Stromal cell of bone marrow (primary cell): ENCODE data around the gene POLH.

Experiments
- DNase-seq: peaks from one replicate; pipeline ENCODE4 v3.0.0-alpha.2; 2012; ENCODE audit warnings: low read depth

Gene POLH

DNA sequence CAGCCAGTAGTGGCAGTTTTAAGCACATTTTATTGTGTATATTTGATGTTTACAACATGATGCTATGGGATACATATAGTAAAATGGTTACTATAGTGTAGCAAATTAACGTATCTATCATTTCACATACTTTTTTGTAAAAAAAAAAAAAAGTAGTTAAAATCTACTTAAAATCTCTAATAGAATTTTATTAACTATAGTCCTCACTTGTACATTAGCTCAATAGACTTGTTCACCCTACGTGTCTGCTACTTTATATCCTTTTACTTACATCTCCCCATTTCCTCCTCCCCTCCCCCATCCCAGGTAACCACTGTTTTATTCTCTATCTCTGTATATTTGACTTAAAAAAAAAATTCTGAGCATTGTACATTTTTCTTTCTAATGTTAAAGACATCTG is 30.0 kb downstream of the POLH start:
- no peak for DNase-seq

DNA sequence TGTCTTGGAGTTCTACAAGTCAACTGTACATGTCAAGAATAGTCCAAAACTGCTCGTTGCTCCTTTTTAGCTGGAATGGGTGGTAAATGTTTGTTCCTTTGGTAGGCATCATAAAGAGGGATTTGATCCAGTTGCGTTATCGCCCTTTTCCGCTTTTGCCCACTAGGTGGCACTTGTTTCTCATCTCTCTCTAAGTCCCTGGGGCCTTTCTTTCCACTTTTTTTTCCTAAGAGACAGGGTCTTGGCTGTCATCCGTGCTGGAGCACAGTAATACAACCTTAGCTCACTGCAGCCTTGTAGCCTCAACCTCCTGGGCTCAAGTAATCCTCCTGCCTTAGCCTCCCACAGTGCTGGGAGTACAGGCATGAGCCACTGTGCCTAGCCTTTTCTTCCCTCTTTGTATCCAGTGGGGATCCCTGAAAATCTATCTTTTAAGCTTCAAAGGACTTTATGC is 32.4 kb downstream of the POLH start:
- peak; percentile 52 for DNase-seq

DNA sequence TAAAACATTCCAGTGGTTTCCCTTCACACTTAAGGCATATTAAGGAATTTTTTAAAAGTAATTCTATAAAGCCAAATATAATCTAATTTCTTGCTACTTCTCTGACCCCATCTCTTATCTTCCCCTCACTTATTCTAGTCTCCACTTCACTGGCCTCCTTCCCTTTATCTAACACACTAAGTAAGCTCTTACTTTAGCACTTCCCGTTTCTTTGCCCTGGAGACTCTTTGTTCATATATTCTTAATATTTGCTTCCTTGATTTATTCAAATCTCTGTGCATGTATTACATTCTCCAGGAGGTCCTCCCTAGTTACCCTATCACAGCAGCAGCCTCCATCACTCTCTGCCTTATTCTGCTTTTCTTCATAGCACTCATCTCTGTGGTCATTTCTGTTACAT is 32.8 kb downstream of the POLH start:
- DNase-seq: no peak

DNA sequence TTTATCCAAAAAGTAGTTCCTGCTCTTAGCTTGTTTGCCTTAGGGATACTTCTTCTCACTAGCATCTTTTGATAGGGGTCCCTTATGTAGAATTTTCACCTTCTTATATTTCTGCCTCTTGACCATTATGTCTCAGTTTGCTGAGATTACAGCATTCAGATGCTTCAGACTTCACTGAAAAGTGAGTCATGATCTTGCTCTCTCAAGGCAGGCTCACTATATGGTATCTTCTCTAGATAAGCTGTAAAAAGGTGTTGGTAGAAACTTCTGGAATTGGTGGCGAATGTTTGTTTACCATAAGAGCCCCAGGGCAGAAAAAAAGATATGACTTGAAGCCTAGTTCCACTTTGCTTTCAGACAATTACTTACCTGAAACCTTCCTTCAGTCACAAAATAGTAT is 33.4 kb downstream of the POLH start:
- no peak for DNase-seq

DNA sequence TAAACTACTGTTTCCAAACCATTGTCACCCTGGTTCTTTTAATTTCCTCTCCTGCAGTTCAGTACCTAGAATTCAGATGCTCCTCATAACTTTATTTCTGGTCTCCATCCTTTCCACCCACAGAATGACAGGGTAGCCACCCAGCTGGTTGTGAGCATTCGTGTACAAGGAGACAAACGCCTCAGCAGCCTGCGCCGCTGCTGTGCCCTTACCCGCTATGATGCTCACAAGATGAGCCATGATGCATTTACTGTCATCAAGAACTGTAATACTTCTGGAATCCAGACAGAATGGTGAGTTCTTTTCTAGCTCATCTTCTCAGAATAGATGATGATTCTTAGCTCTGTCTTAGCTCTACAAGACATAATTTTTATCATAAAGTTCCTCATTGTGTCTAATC is 34.4 kb downstream of the POLH start:
- no peak for DNase-seq

DNA sequence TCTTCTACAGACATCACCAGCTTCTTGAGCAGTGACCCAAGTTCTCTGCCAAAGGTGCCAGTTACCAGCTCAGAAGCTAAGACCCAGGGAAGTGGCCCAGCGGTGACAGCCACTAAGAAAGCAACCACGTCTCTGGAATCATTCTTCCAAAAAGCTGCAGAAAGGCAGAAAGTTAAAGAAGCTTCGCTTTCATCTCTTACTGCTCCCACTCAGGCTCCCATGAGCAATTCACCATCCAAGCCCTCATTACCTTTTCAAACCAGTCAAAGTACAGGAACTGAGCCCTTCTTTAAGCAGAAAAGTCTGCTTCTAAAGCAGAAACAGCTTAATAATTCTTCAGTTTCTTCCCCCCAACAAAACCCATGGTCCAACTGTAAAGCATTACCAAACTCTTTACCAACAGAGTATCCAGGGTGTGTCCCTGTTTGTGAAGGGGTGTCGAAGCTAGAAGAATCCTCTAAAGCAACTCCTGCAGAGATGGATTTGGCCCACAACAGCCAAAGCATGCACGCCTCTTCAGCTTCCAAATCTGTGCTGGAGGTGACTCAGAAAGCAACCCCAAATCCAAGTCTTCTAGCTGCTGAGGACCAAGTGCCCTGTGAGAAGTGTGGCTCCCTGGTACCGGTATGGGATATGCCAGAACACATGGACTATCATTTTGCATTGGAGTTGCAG is 37.9 kb downstream of the POLH start:
- DNase-seq: no peak

DNA sequence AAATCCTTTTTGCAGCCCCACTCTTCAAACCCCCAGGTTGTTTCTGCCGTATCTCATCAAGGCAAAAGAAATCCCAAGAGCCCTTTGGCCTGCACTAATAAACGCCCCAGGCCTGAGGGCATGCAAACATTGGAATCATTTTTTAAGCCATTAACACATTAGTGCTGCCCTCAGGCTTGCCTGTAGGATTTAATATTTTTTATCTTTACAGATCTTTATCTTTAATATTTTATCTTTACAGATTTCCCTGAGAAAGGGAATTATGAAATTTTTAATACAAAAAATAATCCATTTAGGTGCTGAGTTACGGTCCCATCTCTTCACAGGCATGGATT is 38.4 kb downstream of the POLH start:
- no peak for DNase-seq

DNA sequence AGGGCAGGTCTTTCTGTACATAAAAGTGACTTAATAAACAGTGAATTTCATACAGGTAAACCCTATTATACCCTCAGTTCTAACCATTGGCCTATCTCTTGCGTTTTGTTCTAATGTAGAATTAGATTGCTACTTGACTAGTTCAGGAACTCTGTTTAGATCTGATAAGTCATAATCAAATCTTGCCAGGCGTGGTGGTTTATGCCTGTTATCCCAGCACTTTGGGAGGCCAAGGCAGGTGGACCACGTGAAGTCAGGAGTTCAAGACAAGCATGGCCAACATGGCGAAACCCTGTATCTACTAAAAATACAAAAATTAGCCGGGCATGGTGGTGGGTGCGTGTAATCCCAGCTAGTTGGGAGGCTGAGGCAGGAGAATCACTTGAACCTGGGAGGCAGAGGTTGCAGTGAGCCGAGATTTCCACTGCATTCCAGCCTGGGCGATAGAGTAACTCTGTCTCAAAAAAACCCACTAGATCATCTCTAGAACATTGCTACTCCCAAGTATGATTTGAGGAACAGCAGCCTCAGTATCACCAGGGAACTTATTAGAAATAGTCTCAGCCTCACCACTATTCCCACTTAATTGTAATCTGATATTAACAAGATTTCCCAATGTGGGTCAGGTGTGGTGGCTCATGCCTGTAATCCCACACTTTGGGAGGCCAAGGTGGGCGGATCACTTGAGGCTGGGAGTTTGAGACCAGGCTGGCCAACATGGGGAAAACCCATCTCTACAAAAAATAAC is 40.9 kb downstream of the POLH start:
- no peak for DNase-seq

DNA sequence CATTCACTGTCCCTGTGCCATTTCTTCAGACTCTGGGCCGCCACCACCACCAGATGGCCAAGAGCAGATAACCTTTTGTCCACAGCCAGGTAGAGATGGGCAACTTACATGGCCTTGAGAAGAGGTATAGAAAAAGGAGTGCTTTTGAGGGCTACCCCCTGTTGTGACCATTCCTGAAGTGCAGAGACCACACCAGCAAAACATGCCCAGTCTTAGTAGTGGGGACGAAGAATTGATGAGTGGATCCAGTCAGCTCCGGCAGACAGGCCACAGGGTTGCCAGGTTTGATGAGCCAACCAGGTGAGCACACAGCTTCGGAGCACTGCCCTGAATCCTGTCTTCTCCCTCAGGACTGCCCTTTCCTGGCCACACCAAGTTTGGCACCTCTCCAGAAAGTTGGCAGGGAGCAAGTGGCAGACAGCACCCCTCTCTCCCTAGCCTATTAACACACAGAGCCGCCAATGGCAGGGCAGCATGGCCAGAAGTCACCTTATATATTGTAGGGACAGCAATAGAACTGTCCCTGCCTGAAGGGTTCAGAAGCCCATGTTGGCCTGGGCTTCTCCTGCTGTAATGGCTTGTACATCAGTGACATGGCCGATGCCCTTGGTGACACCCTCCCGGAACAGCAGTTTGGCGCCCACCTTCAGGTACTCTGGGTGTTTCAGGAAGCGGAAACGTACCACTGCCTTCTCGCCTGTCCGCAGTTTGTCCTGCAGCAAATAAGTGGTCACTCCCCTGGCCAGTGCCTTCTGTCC is 45.3 kb downstream of the POLH start:
- no peak for DNase-seq

DNA sequence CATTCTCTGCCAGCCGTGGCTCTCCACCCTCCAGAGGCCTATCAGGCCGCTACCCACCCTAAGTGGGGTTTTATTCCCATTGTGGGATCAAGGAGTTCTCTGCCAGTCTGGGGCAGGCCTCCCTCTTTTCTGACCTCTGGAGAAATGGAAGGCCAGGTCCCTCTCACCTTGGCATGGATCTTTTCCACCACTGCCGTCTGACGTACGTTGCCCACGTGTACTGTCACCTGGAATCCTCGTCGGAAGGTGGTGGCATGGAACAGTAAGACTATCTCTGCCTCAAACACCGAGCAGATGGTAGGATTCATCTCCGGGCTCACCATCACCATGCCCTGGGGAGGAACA is 45.8 kb downstream of the POLH start:
- no peak for DNase-seq

DNA sequence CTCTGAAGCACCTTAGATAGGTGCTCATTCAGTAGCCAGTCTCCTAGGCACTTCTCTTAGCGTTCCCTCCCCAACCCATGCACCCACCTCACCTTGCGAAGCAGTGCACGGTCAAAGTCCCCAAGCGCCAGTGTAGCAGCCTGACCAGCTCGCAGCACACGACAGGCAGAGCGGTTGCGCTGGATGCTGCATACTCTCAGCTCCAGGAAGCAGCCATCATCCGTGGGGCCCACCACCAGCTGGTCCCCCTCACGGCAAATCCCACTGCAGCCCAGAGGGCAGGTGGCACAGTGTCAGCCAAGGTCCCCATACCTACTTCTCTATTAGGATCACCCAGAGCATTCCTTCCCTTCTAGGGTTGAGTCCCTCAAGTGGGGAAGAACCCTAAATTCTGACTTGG is 46.6 kb downstream of the POLH start:
- no peak for DNase-seq

DNA sequence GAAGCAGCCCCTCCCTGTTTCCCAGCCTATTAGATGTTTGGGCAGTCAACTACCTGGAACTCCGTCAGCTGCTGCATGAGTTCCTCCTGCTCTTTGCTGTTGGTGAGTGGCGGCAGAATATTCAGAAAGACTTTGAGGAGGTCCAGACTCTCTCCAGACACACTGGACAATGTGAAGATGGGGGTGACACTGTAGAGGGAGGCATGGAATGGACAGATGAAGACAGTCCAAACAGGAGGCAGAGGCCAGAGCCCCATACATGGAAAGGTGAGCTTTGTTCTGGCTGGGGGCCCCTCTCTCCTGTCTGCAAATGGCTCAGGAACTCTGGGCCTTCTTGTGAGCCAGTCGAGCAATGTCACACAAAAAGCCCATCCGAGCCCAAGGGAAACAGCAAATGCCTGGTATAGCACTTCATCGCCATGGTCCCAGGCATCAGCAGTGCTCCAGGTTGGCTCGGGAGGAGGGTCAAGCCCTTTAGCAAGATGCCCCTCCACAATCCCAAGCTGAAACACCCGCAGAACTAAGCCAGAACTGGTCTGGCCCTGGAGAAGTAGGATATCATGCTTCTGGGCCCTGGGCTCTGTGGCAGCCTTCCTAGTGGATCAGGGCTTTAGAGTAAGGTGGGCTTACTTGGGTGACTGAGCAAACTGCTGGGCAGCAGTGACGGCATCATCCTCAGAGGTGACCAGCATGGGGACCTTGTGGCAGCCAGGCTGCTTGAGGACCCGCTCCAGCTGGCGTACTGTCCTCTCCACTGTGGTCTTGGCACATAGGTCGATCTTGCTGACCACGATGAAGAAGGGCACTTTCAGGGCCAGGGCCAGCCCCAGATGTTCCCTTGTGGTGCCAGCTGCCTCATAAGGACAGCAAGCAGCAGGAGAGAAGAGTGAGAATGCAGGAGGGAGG is 48.1 kb downstream of the POLH start:
- DNase-seq: no peak

DNA sequence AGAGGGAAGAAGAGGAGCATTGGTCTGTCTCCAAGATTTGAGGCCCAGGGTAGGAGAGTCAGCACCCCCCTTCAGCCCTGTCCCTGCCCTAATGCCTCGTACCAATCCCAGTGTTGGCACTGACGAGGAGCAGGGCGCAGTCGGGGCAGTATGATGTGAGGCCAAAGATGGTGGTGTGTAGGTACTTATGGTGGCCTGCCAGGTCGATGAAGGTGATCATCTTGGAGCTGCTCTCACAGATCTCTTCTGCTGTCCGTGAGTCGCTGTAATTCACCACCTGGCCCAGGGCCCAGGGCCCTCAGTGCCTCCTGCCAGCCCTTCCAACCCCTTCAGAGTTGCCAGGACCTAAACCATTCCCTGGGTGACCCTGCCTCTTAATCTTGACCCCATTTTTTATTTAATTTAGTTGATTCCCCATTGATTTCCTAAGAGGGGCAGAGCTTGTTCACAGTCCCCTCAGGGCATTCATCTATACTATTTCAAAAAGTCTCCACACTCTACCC is 48.9 kb downstream of the POLH start:
- no peak for DNase-seq

DNA sequence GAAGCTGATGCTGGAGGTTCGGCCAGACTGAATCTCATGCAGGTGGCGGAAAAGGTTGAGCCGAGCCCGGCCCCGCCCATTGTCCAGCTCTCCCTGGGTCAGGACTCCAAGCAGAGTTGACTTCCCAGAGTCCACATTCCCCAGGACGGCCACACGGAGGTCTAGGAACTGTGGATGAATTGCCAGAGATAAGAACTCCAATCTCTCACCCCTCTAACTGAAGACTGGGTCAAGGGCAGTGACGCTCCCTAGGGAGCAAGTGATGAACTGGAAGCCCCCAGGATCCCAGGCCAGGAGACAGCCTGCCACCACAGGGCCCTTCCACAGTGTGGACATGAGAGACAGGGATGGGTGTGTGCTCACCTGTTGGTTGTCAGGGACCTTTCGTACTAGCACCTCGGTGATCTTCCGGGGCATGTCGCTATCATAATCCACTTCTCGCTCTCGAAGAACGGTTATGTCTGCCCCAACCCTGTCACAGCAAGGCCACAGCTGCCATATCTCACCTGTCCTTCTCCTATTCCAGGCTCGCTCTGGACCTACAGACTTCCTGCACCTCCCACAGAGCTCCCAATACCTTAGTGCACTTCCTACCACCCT is 49.5 kb downstream of the POLH start:
- DNase-seq: no peak

DNA sequence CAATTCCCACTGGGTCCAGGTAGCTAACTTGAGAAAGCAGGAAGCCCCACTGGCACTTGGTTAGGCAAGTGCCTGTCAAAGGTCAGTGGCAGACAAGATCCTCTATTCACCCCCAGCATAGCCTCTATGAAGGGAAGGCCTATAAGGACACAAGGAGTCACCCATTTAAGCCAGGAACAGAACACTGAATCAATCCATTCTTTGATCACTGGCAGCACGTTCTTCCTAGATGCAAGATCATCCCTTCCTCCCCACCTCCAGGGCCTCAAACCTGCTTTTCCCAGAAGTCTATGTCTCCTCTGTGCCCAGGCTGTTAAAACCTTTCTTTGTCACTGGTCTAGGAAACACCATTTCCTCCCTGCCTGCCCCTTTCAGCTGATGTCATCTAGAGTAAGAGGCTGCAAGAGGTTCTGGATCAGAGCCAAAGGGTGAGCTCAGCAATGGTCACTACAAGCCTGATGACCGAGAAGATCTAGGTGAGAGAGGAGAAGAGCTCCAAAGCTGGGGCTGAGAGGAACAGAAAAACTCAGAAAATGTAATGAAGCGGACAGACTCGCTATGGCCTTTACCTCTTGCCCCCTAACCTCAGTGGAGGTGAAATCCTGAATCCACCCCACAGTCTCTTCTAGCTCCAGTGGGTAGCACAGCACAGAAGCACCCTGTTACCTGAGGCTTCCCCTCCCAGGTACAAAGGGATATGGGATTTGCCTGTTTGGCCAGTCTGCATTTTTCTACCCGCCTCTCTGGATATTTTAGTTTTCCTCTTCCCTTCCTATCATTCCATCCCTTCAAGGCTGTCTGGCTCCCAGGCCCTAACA is 51.2 kb downstream of the POLH start:
- DNase-seq: peak; percentile 94

DNA sequence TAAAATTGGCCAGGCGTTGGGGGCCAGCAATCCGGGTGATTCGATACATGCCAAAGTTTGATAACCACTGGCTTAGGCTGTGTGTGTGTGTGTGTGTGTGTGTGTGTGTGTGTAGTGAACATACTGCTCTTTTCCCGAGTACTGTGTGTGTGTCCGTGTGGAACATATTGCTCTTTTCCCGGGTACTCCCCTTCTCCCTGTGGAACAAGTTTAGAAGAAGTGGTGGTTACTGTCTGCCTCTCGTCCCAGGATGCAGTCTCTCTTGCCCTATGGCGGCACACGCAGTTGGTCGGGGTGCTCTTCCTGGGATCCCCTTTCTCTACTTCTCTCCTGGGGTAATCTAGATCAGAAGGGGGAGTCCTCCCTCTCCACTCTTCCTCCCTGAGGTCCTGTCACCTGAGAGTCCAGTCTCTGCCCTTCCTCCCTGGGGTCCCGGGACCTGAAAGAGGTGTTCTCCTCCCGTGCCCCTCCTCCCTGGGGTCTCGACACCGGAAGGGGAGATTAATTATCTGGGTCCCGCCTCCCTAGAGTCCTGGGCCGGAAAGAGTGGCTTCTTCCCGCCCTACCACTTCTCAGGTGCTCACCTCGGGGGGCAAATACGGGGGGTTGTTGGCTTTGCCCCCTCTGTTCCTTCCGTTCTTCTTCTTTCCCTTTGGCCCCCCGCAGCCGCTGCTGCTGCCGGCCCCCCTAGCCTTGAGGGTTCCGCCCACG is 52.6 kb downstream of the POLH start:
- no peak for DNase-seq

DNA sequence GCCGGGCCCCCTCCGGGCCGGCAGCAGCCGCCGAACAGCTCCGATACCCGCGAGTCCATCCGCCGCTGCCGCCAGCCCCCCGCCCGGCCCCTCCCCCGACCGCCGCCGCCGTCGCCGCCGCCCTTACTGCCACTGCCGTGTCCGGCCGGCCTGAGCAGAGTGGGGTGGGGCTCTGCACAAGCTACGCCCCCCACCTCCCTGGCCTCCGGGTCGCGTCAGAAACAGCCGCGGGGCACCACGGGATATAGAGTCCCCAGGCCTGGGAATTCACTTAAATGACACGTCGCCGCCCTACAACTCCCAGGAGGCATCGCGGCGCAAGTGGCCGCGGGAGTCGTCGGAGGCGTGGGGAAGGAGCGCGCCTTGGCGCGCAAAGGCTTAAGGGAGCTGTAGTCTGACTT is 53.1 kb downstream of the POLH start, which contains the start of gene GTPBP2:
TSS of gene GTPBP2 (minus strand) at position 161 of the 401 bp plus-strand sequence. CDS start at position 59, 102 bp downstream.
- peak; percentile 98 for DNase-seq

DNA sequence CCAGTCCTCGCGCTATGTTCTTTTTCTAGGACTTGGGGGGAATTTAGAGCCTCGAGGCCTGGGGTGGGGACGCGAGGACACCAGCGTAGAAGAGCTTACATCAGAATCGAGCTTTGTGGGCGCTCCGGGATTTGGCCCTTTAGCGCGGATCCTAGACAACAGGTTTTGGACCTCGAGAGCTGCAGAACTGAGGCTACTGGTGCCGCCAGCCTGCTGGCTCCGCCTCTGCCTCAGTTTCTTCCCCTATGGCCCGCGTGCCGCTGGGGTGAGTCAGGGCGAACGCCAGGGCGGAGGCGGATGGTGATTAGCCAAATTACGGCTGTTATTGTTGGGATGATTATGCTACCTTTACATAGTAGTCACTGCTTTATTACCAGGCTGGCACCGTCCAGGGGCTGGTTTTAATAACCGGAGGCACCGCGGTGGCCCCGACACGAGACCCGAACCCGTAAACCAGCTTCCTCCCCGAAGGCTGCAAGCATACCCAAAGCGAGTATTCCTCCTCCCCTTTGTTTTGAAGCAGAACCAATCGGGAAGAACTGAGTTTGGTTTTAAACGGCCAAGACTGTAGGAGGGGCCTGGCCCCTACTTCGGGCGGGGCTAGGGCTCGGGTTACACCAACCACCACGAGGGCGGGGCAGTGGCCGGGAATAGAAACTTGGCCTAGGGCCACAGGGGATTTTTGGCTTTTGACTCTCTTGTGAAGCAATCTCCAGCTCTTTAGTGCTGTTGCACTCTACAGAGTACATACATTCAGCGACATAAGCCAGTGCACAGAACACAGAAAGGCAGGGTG is 53.7 kb downstream of the POLH start:
- peak; percentile 97 for DNase-seq

DNA sequence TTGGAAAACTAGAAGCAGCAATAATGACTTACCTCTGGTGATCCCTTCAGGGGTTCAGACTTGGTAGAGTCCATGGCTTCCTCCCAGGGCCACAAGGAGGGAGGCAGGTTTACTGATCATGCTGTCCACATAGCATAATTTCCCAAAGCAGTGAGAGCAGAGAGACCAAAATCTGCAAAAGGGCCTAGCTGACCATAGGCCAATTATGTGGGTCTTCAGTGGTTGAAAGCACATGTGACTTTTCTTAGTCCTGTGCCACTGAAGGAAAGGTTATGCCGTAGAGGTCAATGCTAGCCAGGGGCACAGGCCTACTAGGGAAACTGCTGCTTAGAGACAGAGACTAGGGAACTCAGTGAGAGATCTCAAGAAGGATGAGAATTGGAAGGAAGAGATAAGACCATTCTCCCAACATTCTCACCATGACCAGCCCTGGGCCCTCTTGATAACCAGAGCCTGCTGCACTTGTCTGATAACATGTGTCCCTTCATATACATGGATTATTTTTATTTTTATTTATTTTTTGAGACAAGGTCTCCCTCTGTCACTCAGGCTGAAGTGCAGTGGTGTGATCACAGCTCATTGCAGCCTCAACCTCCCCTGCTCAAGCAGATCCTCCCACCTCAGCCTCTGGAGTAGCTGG is 55.1 kb downstream of the POLH start:
- DNase-seq: no peak
